HCT116 (cell line): Measurements from ENCODE around the gene FAM83E. TPM values are rescaled to one million over a fixed set of nuclear protein-coding genes. Genes with fewer than 3 reads are reported as not detected.

ENCODE experiments used
- ATAC-seq: fragments of 200-7000 bp; cut with Tn5 transposase; 2 replicates; pipeline ENCODE4 v1.9.1; 2020; ENCODE audit warnings: mild to moderate bottlenecking, moderate library complexity
- BruUV-seq: library from RNA; stranded (reverse); fragments of 400-500 nt; replicated peaks from 2 replicates; lab custom pipeline; 2021; lab: Mats Ljungman, UMichigan
- CTCF ChIA-PET: fragments of 300-600 bp; sonication (Branson Sonifier 250); formaldehyde crosslinking; loops from one replicate; lab custom pipeline; 2021; ENCODE audit warnings: antibody characterized with exemption; lab: Charles Lee
- POLR2A ChIA-PET: fragments of 300-600, 350-600 bp; sonication (Branson Sonifier 250); formaldehyde crosslinking; loops from one replicate; lab custom pipeline; 2021; ENCODE audit warnings: antibody characterized with exemption; lab: Charles Lee
- RAD21 ChIA-PET, 2 experiments: fragments of 300-600 bp; sonication (Branson Sonifier 250); formaldehyde crosslinking; loops; one replicate each; lab custom pipeline; 2023; ENCODE audit warnings: low total read pairs in 2 of 2; ENCODE audit not compliant: uncharacterized antibody in 2 of 2, unreplicated experiment in 2 of 2, low non-redundant PET in 1 of 2; lab: Charles Lee
- DNase-seq: peaks from one replicate; pipeline ENCODE4 v3.0.0-alpha.2; 2010; ENCODE audit warnings: low read depth, low spot score
- H2AFZ ChIP-seq: fragments of 200-600 bp; shearing (Covaris generic), sonication (generic); 2 replicates; pipeline ENCODE4 v1.6.1; 2017; ENCODE audit warnings: low read depth, mixed run types, mixed read lengths, antibody characterized with exemption, low read length; ENCODE audit not compliant: poor library complexity, severe bottlenecking
- H3K27ac ChIP-seq: 2 replicates; pipeline ENCODE4 v1.5.1; 2012; ENCODE audit warnings: low read depth, low read length
- H3K27me3 ChIP-seq: fragments of 200-600 bp; sonication (generic); 2 replicates; pipeline ENCODE4 v1.6.1; 2016; ENCODE audit warnings: mixed run types, low read length, mixed read lengths; ENCODE audit not compliant: insufficient read depth
- H3K36me3 ChIP-seq, 2 experiments: fragments of 200-500 bp in 1 of 2; fragments of 200-600 bp in 1 of 2; sonication (Bioruptor generic) in 1 of 2; sonication (generic) in 1 of 2; 2 replicates each; pipeline versions ENCODE4 v1.5.1 to v1.6.1; 2014 to 2016; ENCODE audit warnings: low read length in 2 of 2, inconsistent platforms in 1 of 2, mixed read lengths in 1 of 2, mixed run types in 1 of 2; ENCODE audit not compliant: insufficient read depth in 2 of 2, control insufficient read depth in 1 of 2
- H3K4me1 ChIP-seq, 2 experiments: fragments of 200-600 bp in 1 of 2; sonication (generic) in 1 of 2; 2 replicates each; pipeline versions ENCODE4 v1.5.1 to v1.6.1; 2012 to 2017; ENCODE audit warnings: low read length in 2 of 2, inconsistent platforms in 1 of 2, mild to moderate bottlenecking in 1 of 2, mixed read lengths in 1 of 2, mixed run types in 1 of 2, moderate library complexity in 1 of 2; ENCODE audit not compliant: insufficient read depth in 2 of 2, control insufficient read depth in 1 of 2
- H3K4me2 ChIP-seq: fragments of 200-600 bp; sonication (generic); 2 replicates; pipeline ENCODE4 v1.6.1; 2017; ENCODE audit warnings: mixed run types, low read length, mixed read lengths
- H3K4me3 ChIP-seq, 2 experiments: fragments of 200-600 bp in 1 of 2; sonication (generic) in 1 of 2; replicated peaks in 1 of 2; 2 replicates each; pipeline ENCODE4 v1.5.1; 2011 to 2016; ENCODE audit warnings: low read length in 2 of 2, control low read depth in 1 of 2, low read depth in 1 of 2, mild to moderate bottlenecking in 1 of 2, mixed read lengths in 1 of 2, mixed run types in 1 of 2
- H3K79me2 ChIP-seq: fragments of 200-600 bp; sonication (generic); 2 replicates; pipeline ENCODE4 v1.6.1; 2017; ENCODE audit warnings: mild to moderate bottlenecking, mixed run types, low read length, moderate library complexity, mixed read lengths; ENCODE audit not compliant: insufficient read depth
- H3K9ac ChIP-seq: fragments of 200-600 bp; sonication (generic); 2 replicates; pipeline ENCODE4 v1.6.1; 2016; ENCODE audit warnings: low read length, mixed read lengths
- H3K9me2 ChIP-seq: fragments of 200-600 bp; sonication (generic), shearing (Covaris generic); 2 replicates; pipeline ENCODE4 v1.6.1; 2017; ENCODE audit warnings: mixed run types, mild to moderate bottlenecking, moderate library complexity; ENCODE audit not compliant: insufficient read depth
- H3K9me3 ChIP-seq, 2 experiments: fragments of 200-500 bp in 1 of 2; fragments of 200-600 bp in 1 of 2; sonication (Bioruptor generic) in 1 of 2; sonication (generic) in 1 of 2; 2 replicates each; pipeline ENCODE4 v1.6.1; 2014 to 2017; ENCODE audit warnings: low read length in 2 of 2, mixed read lengths in 2 of 2, inconsistent platforms in 1 of 2, low read depth in 1 of 2, mild to moderate bottlenecking in 1 of 2, mixed run types in 1 of 2, moderate library complexity in 1 of 2; ENCODE audit not compliant: control insufficient read depth in 1 of 2, insufficient read depth in 1 of 2
- H4K20me1 ChIP-seq: fragments of 200-600 bp; sonication (generic), shearing (Covaris generic); 2 replicates; pipeline ENCODE4 v1.6.1; 2017; ENCODE audit warnings: mixed run types, mild to moderate bottlenecking, moderate library complexity; ENCODE audit not compliant: insufficient read depth
- JUND ChIP-seq: IDR thresholded peaks from 2 replicates; pipeline ENCODE4 v1.6.1; 2012
- POLR2A ChIP-seq: IDR thresholded peaks from 2 replicates; pipeline ENCODE4 v1.7.0; 2011; ENCODE audit warnings: borderline replicate concordance; ENCODE audit not compliant: insufficient read depth, insufficient read length; ENCODE audit errors: extremely low read depth
- SIN3A ChIP-seq: IDR thresholded peaks from 2 replicates; pipeline ENCODE4 v1.6.1; 2012; ENCODE audit warnings: low read depth
- TCF7L2 ChIP-seq: IDR thresholded peaks from 2 replicates; pipeline ENCODE4 v1.7.0; 2011; ENCODE audit warnings: borderline replicate concordance, inconsistent platforms; ENCODE audit not compliant: insufficient read depth, insufficient read length; ENCODE audit errors: extremely low read depth
- ZBTB33 ChIP-seq: IDR thresholded peaks from 2 replicates; pipeline ENCODE4 v1.6.1; 2011; ENCODE audit warnings: mild to moderate bottlenecking, low read length, moderate library complexity; ENCODE audit not compliant: insufficient replicate concordance; ENCODE audit errors: extremely low read depth
- intact Hi-C: fragments of 100-400 bp; cut with micrococcal nuclease; formaldehyde crosslinking; loops from 2 replicates; pipeline ENCODE4 v1.10.0; 2022
- total RNA-seq: library from RNA; stranded (reverse); gene quantifications from one replicate; pipeline ENCODE4 v1.2.1, GENCODE V29; 2021; ENCODE audit not compliant: unreplicated experiment
- TF ChIP-seq, protein P1 (sequence below), 3 experiments: fragments of 200-600 bp in 1 of 3; sonication (generic) in 1 of 3; IDR thresholded peaks in 2 of 3; conservative IDR thresholded peaks in 1 of 3; 2 replicates each; pipeline ENCODE4 v1.5.1; 2012 to 2017; ENCODE audit warnings: low read depth in 2 of 3, low read length in 2 of 3, antibody characterized with exemption in 1 of 3, borderline replicate concordance in 1 of 3, control low read depth in 1 of 3, mild to moderate bottlenecking in 1 of 3, mixed read lengths in 1 of 3, mixed run types in 1 of 3, moderate library complexity in 1 of 3; ENCODE audit not compliant: insufficient read depth in 1 of 3

The FAM83E gene
- total RNA-seq, 1 experiment from 2014 or later, result 6.8 TPM

- TF ChIP-seq, protein P1, sequence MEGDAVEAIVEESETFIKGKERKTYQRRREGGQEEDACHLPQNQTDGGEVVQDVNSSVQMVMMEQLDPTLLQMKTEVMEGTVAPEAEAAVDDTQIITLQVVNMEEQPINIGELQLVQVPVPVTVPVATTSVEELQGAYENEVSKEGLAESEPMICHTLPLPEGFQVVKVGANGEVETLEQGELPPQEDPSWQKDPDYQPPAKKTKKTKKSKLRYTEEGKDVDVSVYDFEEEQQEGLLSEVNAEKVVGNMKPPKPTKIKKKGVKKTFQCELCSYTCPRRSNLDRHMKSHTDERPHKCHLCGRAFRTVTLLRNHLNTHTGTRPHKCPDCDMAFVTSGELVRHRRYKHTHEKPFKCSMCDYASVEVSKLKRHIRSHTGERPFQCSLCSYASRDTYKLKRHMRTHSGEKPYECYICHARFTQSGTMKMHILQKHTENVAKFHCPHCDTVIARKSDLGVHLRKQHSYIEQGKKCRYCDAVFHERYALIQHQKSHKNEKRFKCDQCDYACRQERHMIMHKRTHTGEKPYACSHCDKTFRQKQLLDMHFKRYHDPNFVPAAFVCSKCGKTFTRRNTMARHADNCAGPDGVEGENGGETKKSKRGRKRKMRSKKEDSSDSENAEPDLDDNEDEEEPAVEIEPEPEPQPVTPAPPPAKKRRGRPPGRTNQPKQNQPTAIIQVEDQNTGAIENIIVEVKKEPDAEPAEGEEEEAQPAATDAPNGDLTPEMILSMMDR (IDR thresholded peaks at IDR 0.05 in 2 of 3, conservative IDR thresholded peaks at IDR 0.05 in 1 of 3; ENCODE audit: borderline replicate concordance in 1 of 3, insufficient read depth in 1 of 3, low read depth in 2 of 3, low read length in 2 of 3), result no peak
- TF ChIP-seq POLR2A (no peak), JUND (no peak), ZBTB33 (no peak)
Observed at GRCh38 chr19:48617146-48617937, 2.5 kb upstream of the FAM83E start (continued).

DNA sequence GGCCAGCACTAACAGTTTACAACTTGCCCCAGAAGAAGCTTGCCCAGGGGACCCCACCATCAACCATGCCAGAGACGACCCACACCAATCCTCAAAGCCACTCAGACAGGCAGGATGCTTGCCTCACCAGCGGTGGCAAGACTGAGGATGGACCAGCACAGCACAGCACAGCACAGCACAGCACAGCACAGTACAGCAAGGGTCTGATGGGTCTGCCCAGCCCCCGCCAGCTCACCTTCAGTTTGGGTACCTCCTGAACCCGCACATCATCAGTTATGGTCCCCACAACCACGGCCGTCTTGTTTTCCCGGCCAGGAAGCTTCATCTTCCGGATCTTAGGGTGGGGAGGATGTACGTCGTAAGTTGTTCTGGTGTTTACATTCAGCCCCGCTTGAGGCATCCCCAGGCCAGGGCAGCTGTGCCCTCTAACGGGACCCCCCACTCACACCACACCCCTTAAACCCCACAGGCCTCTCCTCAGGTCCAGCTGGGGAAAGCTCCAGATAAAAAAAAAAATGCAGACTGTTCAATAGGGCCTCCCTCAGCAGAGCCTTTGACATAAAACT is 1.7 kb upstream of the FAM83E start:
- no peak for ATAC-seq
- peak overlapping the region in 1 of 2 experiments; percentile 37; a peak in 2 of 4 replicates for H3K4me3 ChIP-seq
- peak overlapping the region; percentile 99 for H3K9ac ChIP-seq
- H4K20me1 ChIP-seq, result peaks cover 34% of the 10 kb centered on the region; the same call in 1 of the 2 replicates
- ChIA-PET POLR2A (interaction anchor here (1.2 to 2.0 kb wide), 3 partner anchors 13 to 226 kb away, joined by 3 to 9 read pairs (median 3); partner anchors contain the start of gene DBP), RAD21 (no interaction called here), CTCF (no interaction called here)
- peak overlapping the region; percentile 87 for H3K4me2 ChIP-seq
- H3K27ac ChIP-seq, result peak overlapping the region; percentile 86
- H3K9me3 ChIP-seq, result no peaks in the 10 kb centered on the region
- H3K9me2 ChIP-seq, result no peaks in the 10 kb centered on the region
- H3K4me1 ChIP-seq, result peaks cover 33 to 52% of the 10 kb centered on the region in 2 experiments
- peaks cover 50% of the 10 kb centered on the region for H3K79me2 ChIP-seq
- DNase-seq, result no peak
- intact Hi-C loops, result no loop called here
- no TSS peak for BruUV-seq
- peaks cover 20 to 37% of the 10 kb centered on the region in 2 experiments for H3K36me3 ChIP-seq
- TF ChIP-seq TCF7L2 (no peak), SIN3A (no peak)
- H3K27me3 ChIP-seq, result no peaks in the 10 kb centered on the region
- H2AFZ ChIP-seq, result no peak overlapping the region
